OCI-LY3 (cell line): ENCODE results near the gene CTNNA1.
"Not testable (repeated sequence)": the region's sequence is repeated elsewhere in the genome, so short reads cannot be mapped to it uniquely, and the experiment has no call there.

Experiments used
- H2AFZ ChIP-seq: fragments of 200-600, 300-600 bp; shearing (Covaris generic); 2 replicates; pipeline ENCODE4 v1.6.0; 2014; ENCODE audit warnings: antibody characterized with exemption, low read depth, low read length
- H3K27ac ChIP-seq: fragments of 200-600, 300-600 bp; sonication (generic); 2 replicates; pipeline ENCODE4 v1.5.1; 2014; ENCODE audit warnings: mild to moderate bottlenecking, low read length, moderate library complexity, mixed read lengths
- H3K27me3 ChIP-seq: fragments of 200-600, 300-600 bp; sonication (generic); 2 replicates; pipeline ENCODE4 v1.6.1; 2014; ENCODE audit warnings: low read depth, low read length, mixed read lengths
- H3K36me3 ChIP-seq: fragments of 200-600, 300-600 bp; sonication (generic); replicated peaks from 2 replicates; pipeline ENCODE3; 2014; ENCODE audit warnings: low read depth, low read length, mixed read lengths
- H3K4me1 ChIP-seq: fragments of 300-600, 200-600 bp; sonication (generic); 2 replicates; pipeline ENCODE4 v1.6.1; 2014; ENCODE audit warnings: low read length, mixed read lengths
- H3K4me2 ChIP-seq: fragments of 200-600, 300-600 bp; sonication (generic); 2 replicates; pipeline ENCODE4 v1.6.1; 2014; ENCODE audit warnings: low read length, mixed read lengths
- H3K4me3 ChIP-seq: fragments of 300-600, 200-600 bp; sonication (generic); 2 replicates; pipeline ENCODE4 v1.5.1; 2014; ENCODE audit warnings: antibody characterized with exemption, mild to moderate bottlenecking, low read length, moderate library complexity
- H3K79me2 ChIP-seq: fragments of 300-600, 200-600 bp; shearing (Covaris generic); 2 replicates; pipeline ENCODE4 v1.6.1; 2014; ENCODE audit warnings: mild to moderate bottlenecking, low read length, mixed read lengths
- H3K9ac ChIP-seq: fragments of 300-600, 200-600 bp; shearing (Covaris generic); 2 replicates; pipeline ENCODE4 v1.6.0; 2014; ENCODE audit warnings: mild to moderate bottlenecking, low read length, moderate library complexity
- H3K9me3 ChIP-seq: fragments of 200-600, 300-600 bp; shearing (Covaris generic); 2 replicates; pipeline ENCODE4 v1.6.1; 2014; ENCODE audit warnings: low read length, mixed read lengths; ENCODE audit not compliant: insufficient read depth
- H4K20me1 ChIP-seq: fragments of 200-600, 300-600 bp; sonication (generic); 2 replicates; pipeline ENCODE4 v1.6.1; 2016; ENCODE audit warnings: low read length, mixed read lengths; ENCODE audit not compliant: insufficient read depth
- EZH2phosphoT487 ChIP-seq: fragments of 200-600 bp; shearing (Covaris generic); IDR thresholded peaks from 2 replicates; pipeline ENCODE4 v1.6.1; 2018; ENCODE audit warnings: antibody characterized with exemption, mixed run types, low read depth
- TF ChIP-seq, protein P1 (sequence below): fragments of 200-600, 300-600 bp; sonication (generic); IDR thresholded peaks from 2 replicates; pipeline ENCODE4 v1.5.1; 2014; ENCODE audit warnings: antibody characterized with exemption, low read length, low read depth

The CTNNA1 gene

DNA sequence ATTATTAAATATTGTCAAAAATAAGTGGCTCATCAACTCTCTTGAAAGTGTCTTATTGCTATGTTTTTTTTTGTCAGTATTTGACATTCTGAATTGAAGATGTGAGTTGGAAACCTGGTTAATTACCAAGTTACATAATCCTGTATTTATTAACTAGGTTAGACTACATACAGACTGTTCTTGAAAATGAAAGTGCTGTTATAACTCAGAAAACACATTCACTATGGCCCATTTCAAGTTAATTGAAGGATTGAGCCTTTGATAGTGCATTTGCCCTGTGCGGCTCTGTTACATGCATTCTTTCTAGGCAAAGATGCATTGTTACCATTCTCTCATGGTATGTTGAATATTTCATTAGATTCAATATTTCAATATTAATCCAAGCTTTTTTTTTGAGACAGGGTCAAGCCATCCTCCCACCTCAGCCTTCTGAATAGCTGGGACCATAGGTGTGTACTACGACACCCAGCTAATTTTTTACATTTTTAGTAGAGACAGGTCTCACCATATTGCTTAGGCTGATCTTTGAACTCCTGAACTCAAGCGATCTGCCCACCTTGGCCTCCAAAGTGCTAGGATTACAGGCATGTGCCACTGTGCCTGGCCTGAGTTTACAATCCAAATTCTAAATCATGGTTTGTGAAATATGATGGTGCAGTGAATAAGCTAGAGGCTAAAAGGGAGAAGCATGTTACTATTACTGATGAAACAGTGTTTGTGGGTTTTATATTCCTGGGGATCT, 10.0 kb downstream of the CTNNA1 start:
- H3K79me2 ChIP-seq = no peaks in the 10 kb centered on the region; the same call in 1 of the 2 replicates

DNA sequence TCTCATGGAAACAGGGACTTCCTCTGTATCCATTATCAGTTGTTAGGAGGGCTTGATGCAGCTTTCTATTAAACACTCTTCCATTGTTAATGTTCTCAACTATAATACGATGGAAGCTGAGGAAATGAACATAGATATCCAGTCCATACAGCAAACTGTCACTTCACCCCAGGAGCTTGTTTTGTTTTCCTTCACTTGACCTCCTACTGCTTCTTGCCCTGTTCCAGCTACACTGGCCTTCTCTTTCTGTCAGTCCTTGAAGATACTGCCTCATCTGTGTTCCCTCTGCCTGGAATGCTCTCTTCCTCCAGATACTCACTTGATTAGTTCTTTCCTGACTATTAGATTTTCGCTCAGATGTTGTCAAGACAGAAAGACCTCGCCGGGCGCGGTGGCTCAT, 17.1 kb downstream of the CTNNA1 start:
- no peaks in the 10 kb centered on the region; the same call in 1 of the 2 replicates for H4K20me1 ChIP-seq

More for the DNA sequence above, 10.0 kb downstream of the CTNNA1 start:
- Histone ChIP-seq H3K9me3 (no peaks in the 10 kb centered on the region), H4K20me1 (no peaks in the 10 kb centered on the region; the same call in 1 of the 2 replicates), H3K36me3 (no peaks in the 10 kb centered on the region), H3K4me3 (no peak overlapping the region), H3K27ac (no peak overlapping the region), H2AFZ (no peak overlapping the region), H3K9ac (no peak overlapping the region), H3K4me2 (no peak overlapping the region), H3K27me3 (no peaks in the 10 kb centered on the region), H3K4me1 (0 out of 2 replicates have a peak, but pooled peaks cover 3% of the 10 kb centered on the region)
- TF ChIP-seq, protein P1, sequence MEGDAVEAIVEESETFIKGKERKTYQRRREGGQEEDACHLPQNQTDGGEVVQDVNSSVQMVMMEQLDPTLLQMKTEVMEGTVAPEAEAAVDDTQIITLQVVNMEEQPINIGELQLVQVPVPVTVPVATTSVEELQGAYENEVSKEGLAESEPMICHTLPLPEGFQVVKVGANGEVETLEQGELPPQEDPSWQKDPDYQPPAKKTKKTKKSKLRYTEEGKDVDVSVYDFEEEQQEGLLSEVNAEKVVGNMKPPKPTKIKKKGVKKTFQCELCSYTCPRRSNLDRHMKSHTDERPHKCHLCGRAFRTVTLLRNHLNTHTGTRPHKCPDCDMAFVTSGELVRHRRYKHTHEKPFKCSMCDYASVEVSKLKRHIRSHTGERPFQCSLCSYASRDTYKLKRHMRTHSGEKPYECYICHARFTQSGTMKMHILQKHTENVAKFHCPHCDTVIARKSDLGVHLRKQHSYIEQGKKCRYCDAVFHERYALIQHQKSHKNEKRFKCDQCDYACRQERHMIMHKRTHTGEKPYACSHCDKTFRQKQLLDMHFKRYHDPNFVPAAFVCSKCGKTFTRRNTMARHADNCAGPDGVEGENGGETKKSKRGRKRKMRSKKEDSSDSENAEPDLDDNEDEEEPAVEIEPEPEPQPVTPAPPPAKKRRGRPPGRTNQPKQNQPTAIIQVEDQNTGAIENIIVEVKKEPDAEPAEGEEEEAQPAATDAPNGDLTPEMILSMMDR = no peak
- TF ChIP-seq EZH2phosphoT487 = no peak

DNA sequence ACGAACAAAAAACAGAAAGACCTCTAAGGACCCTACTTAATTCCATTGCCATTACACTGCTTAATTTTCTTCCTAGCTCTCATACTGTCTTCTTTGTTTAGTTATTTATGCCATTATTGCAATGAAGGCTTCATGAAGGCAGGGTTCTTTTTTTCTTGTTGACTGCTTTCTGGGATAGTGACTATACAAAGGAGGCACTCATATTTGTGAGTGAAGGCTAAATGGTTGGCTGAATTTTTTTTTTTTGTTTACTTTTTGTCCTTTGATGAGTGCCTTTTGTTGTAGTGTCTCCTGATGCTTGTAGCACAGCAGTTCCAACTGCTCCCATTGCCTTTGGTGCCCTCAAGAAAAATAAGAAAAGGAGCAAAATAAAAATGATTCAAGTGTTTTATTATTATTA, 17.8 kb downstream of the CTNNA1 start:
- Histone ChIP-seq H4K20me1 (no peaks in the 10 kb centered on the region; the same call in 1 of the 2 replicates), H3K79me2 (peaks cover 8% of the 10 kb centered on the region), H3K4me3 (no peak overlapping the region), H3K9ac (no peak overlapping the region), H3K36me3 (no peaks in the 10 kb centered on the region), H3K4me2 (no peak overlapping the region), H3K9me3 (no peaks in the 10 kb centered on the region), H3K27ac (no peak overlapping the region), H3K27me3 (no peaks in the 10 kb centered on the region), H3K4me1 (peaks cover 6% of the 10 kb centered on the region), H2AFZ (no peak overlapping the region)
- TF ChIP-seq, protein P1 = no peak
- TF ChIP-seq EZH2phosphoT487 = no peak

More for the DNA sequence above, 17.1 kb downstream of the CTNNA1 start:
- no peaks in the 10 kb centered on the region for H3K9me3 ChIP-seq
- H3K4me1 ChIP-seq = peaks cover 6% of the 10 kb centered on the region
- TF ChIP-seq EZH2phosphoT487 = no peak
- TF ChIP-seq, protein P1 = no peak
- no peak overlapping the region for H3K4me3 ChIP-seq
- H3K9ac ChIP-seq = no peak overlapping the region
- H3K27me3 ChIP-seq = no peaks in the 10 kb centered on the region
- H3K36me3 ChIP-seq = no peaks in the 10 kb centered on the region
- no peak overlapping the region for H2AFZ ChIP-seq
- H3K27ac ChIP-seq = no peak overlapping the region
- no peak overlapping the region for H3K4me2 ChIP-seq
- H3K79me2 ChIP-seq = peaks cover 8% of the 10 kb centered on the region

DNA sequence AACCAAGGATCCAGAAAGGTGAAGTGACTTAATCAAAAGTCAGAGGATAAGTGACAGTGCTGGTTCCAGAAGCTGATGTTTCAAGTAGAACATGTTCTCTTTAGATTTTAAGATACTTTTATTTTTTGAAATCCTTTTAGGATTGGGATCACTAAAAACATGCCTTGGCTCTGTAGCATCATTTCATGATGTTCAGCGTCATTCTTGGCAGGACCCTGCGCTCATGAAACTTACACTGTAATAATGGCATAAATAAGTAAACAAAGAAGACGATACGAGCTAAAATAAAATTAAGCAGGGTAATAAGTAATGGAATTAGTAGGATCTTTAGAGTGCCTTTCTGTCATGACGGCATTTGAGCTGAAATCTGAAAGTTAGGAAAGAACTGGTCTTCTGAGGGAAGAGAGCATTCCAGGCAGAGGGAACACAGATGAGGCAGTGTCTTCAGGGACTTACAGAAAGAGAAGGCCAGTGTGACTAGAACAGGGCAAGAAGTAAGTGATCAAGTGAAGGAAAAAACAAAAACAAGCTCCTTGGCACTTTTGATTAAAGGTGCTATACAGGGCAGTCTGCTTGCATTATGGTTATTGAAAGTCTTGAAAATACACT, 19.9 kb downstream of the CTNNA1 start:
- H3K27me3 ChIP-seq = no peaks in the 10 kb centered on the region
- H2AFZ ChIP-seq = no peak overlapping the region
- TF ChIP-seq, protein P1 = no peak
- TF ChIP-seq EZH2phosphoT487 = no peak
- H3K36me3 ChIP-seq = no peaks in the 10 kb centered on the region
- H3K9ac ChIP-seq = no peak overlapping the region
- H3K4me1 ChIP-seq = peaks cover 6% of the 10 kb centered on the region
- H3K4me2 ChIP-seq = no peak overlapping the region
- H3K4me3 ChIP-seq = no peak overlapping the region
- H3K79me2 ChIP-seq = peaks cover 8% of the 10 kb centered on the region
- no peaks in the 10 kb centered on the region; the same call in 1 of the 2 replicates for H4K20me1 ChIP-seq
- no peaks in the 10 kb centered on the region for H3K9me3 ChIP-seq
- no peak overlapping the region for H3K27ac ChIP-seq

DNA sequence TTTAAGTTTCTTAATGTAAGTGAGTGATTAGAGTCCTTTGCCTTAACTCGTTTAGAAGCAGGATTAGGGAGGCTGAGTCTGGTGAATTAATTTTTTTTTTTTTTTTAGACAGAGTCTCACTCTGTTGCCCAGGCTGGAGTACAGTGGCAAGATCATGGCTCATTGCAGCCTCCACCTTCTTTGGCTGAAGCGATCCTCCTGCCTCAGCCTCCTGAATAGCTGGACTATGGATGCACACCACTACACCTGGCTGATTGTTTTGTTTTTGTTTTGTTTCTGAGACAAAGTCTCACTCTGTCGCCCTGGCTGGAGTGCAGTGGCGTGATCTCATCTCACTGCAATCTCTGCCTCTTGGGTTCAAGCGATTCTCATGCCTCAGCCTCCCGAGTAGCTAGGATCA, 20.4 kb downstream of the CTNNA1 start:
- not testable (repeated sequence) for H3K9me3 ChIP-seq, H3K4me1 ChIP-seq, H3K79me2 ChIP-seq, H3K4me2 ChIP-seq, H3K4me3 ChIP-seq, H2AFZ ChIP-seq, H3K27me3 ChIP-seq, H3K27ac ChIP-seq, H4K20me1 ChIP-seq, H3K9ac ChIP-seq, H3K36me3 ChIP-seq
